Esophagus (tissue), 2 donors: Measurements from ENCODE around the gene TRUB1. TPM values are rescaled to one million over a fixed set of nuclear protein-coding genes. Genes with fewer than 3 reads are reported as not detected.
A peak's percentile ranks its signal among the peaks of the same experiment; 100 is the strongest.
"Not testable (repeated sequence)": the region's sequence is repeated elsewhere in the genome, so short reads cannot be mapped to it uniquely, and the experiment has no call there.

ENCODE experiments used
- H3K27ac ChIP-seq, 2 donors: one replicate each; pipeline ENCODE4 v1.5.1; 2013; ENCODE audit warnings: low read depth in 2 of 2, mild to moderate bottlenecking in 2 of 2, inconsistent platforms in 1 of 2, low read length in 1 of 2, moderate library complexity in 1 of 2
- H3K27me3 ChIP-seq, 2 donors: one replicate each; pipeline ENCODE4 v1.6.1; 2013; ENCODE audit warnings: low read length in 2 of 2, control low read depth in 1 of 2, mild to moderate bottlenecking in 1 of 2; ENCODE audit not compliant: insufficient read depth in 2 of 2, control insufficient read depth in 1 of 2
- H3K36me3 ChIP-seq, 2 donors: one replicate each; pipeline ENCODE4 v1.6.1; 2013; ENCODE audit warnings: low read length in 1 of 2; ENCODE audit not compliant: control insufficient read depth in 2 of 2, insufficient read depth in 2 of 2
- H3K4me1 ChIP-seq, 2 donors: one replicate each; pipeline ENCODE4 v1.6.1; 2013; ENCODE audit warnings: low read length in 1 of 2; ENCODE audit not compliant: control insufficient read depth in 2 of 2, insufficient read depth in 2 of 2
- H3K4me3 ChIP-seq, 2 donors: one replicate each; pipeline ENCODE4 v1.5.1; 2013; ENCODE audit warnings: low read length in 2 of 2, mild to moderate bottlenecking in 2 of 2, low read depth in 1 of 2, moderate library complexity in 1 of 2
- H3K9me3 ChIP-seq, 2 donors: one replicate each; pipeline ENCODE4 v1.6.1; 2013; ENCODE audit warnings: mild to moderate bottlenecking in 2 of 2, low read depth in 1 of 2, low read length in 1 of 2, moderate library complexity in 1 of 2; ENCODE audit not compliant: control insufficient read depth in 2 of 2, insufficient read depth in 1 of 2
- WGBS, 2 donors: extraction: QIAGEN DNeasy Blood & Tissue Kit; methylation state at CpG; one replicate each; pipeline ENCODE4 v1.1.7; 2013; 5-methylcytosine and 5-hydroxymethylcytosine counted together
- polyA plus RNA-seq, 2 donors: library from polyadenylated mRNA; stranded (reverse); fragments of 200-250 nt; gene quantifications; one replicate each; pipeline ENCODE4 v1.2.3, GENCODE V29; 2013
- donor health status: healthy with polysubstance abuse.
- donor health status: Bipolar disorder and iron deficiency.

The TRUB1 gene
- polyA plus RNA-seq, 2 donors, result 4.0 to 6.0 TPM

- H3K27me3 ChIP-seq, result no peaks in the 10 kb centered on the region
- WGBS, 2 donors, result 47 to 65% methylated on average over 5 of the region's 5 CpGs
- H3K9me3 ChIP-seq, result no peaks in the 10 kb centered on the region
- H3K36me3 ChIP-seq, result no peaks in the 10 kb centered on the region
- no peaks in the 10 kb centered on the region for H3K4me1 ChIP-seq
- H3K27ac ChIP-seq, result peak overlapping the region in 1 of 2 donors; percentile 48
- no peak overlapping the region for H3K4me3 ChIP-seq
Measured at GRCh38 chr10:114933588-114933987, 4.4 kb upstream of the TRUB1 start.

GRCh38 chr10:114933995-114934394 lies 4.0 kb upstream of the TRUB1 start:
- not testable (repeated sequence) for H3K4me3 ChIP-seq, H3K4me1 ChIP-seq, H3K27me3 ChIP-seq, H3K9me3 ChIP-seq, H3K36me3 ChIP-seq
- peak overlapping the region in 1 of 2 donors; percentile 48 for H3K27ac ChIP-seq
- 59 to 62% methylated on average over 3 of the region's 3 CpGs for WGBS, 2 donors

GRCh38 chr10:114938856-114939193 lies 830 bp downstream of the TRUB1 start:
- Histone ChIP-seq H3K4me1 (no peaks in the 10 kb centered on the region), H3K27ac (peak overlapping the region in 1 of 2 donors; percentile 90), H3K4me3 (peak overlapping the region; percentile 91 to 94), H3K9me3 (no peaks in the 10 kb centered on the region), H3K36me3 (peaks cover 2 to 3% of the 10 kb centered on the region in 2 donors), H3K27me3 (no peaks in the 10 kb centered on the region)
- WGBS, 2 donors, result 14% methylated on average over 5 of the region's 5 CpGs

GRCh38 chr10:114940735-114941134 lies 2.7 kb downstream of the TRUB1 start:
- Histone ChIP-seq H3K27ac (no peak overlapping the region), H3K36me3 (peaks cover 2 to 3% of the 10 kb centered on the region in 2 donors), H3K9me3 (no peaks in the 10 kb centered on the region), H3K4me3 (no peak overlapping the region), H3K27me3 (no peaks in the 10 kb centered on the region), H3K4me1 (no peaks in the 10 kb centered on the region)
- whole genome bisulfite sequencing, 2 donors, result 72 to 75% methylated on average over 4 of the region's 4 CpGs

GRCh38 chr10:114943000-114943399 lies 5.0 kb downstream of the TRUB1 start:
- Histone ChIP-seq H3K9me3 (no peaks in the 10 kb centered on the region), H3K4me1 (no peaks in the 10 kb centered on the region), H3K27ac (no peak overlapping the region), H3K4me3 (no peak overlapping the region), H3K27me3 (no peaks in the 10 kb centered on the region), H3K36me3 (peaks cover 2 to 3% of the 10 kb centered on the region in 2 donors)
- WGBS, 2 donors, result 97 to 98% methylated on average over 5 of the region's 5 CpGs

- Histone ChIP-seq H3K4me3 (no peak overlapping the region), H3K9me3 (no peaks in the 10 kb centered on the region), H3K36me3 (peaks cover 0 to 2% of the 10 kb centered on the region in 2 donors), H3K27me3 (no peaks in the 10 kb centered on the region), H3K27ac (no peak overlapping the region), H3K4me1 (no peaks in the 10 kb centered on the region)
- WGBS, 2 donors, result 87 to 89% methylated on average over 4 of the region's 4 CpGs
Measured at GRCh38 chr10:114953047-114953446, 15.1 kb downstream of the TRUB1 start.

GRCh38 chr10:114955984-114956383 lies 18.0 kb downstream of the TRUB1 start:
- no peak overlapping the region for H3K27ac ChIP-seq
- 92% methylated on average over 4 of the region's 4 CpGs for WGBS, 2 donors
- no peaks in the 10 kb centered on the region for H3K4me1 ChIP-seq
- H3K36me3 ChIP-seq, result peaks cover 0 to 2% of the 10 kb centered on the region in 2 donors
- H3K27me3 ChIP-seq, result no peaks in the 10 kb centered on the region
- H3K9me3 ChIP-seq, result no peaks in the 10 kb centered on the region
- H3K4me3 ChIP-seq, result no peak overlapping the region

GRCh38 chr10:114956466-114956865 lies 18.5 kb downstream of the TRUB1 start:
- Histone ChIP-seq H3K4me1 (no peaks in the 10 kb centered on the region), H3K27me3 (no peaks in the 10 kb centered on the region), H3K4me3 (no peak overlapping the region), H3K27ac (no peak overlapping the region), H3K9me3 (no peaks in the 10 kb centered on the region), H3K36me3 (peaks cover 0 to 2% of the 10 kb centered on the region in 2 donors)
- 79 to 84% methylated on average over 2 of the region's 2 CpGs for WGBS, 2 donors

- Histone ChIP-seq H3K9me3 (no peaks in the 10 kb centered on the region), H3K4me1 (no peaks in the 10 kb centered on the region), H3K4me3 (no peak overlapping the region), H3K27ac (no peak overlapping the region), H3K27me3 (no peaks in the 10 kb centered on the region), H3K36me3 (peaks cover 2% of the 10 kb centered on the region in 2 donors)
- 84 to 90% methylated on average over 1 of the region's 1 CpG for WGBS, 2 donors
Measured at GRCh38 chr10:114957122-114957521, 19.1 kb downstream of the TRUB1 start.

GRCh38 chr10:114957673-114958072 lies 19.7 kb downstream of the TRUB1 start:
- WGBS, 2 donors, result 78 to 88% methylated on average over 2 of the region's 2 CpGs
- H3K36me3 ChIP-seq, result peaks cover 2 to 4% of the 10 kb centered on the region in 2 donors

More at GRCh38 chr10:114957673-114958072, 19.7 kb downstream of the TRUB1 start:
- Histone ChIP-seq H3K9me3 (no peaks in the 10 kb centered on the region), H3K4me3 (no peak overlapping the region), H3K27ac (no peak overlapping the region), H3K4me1 (no peaks in the 10 kb centered on the region), H3K27me3 (no peaks in the 10 kb centered on the region)
